ENCODE results near the gene RAPH1.

RAPH1 gene, protein sequence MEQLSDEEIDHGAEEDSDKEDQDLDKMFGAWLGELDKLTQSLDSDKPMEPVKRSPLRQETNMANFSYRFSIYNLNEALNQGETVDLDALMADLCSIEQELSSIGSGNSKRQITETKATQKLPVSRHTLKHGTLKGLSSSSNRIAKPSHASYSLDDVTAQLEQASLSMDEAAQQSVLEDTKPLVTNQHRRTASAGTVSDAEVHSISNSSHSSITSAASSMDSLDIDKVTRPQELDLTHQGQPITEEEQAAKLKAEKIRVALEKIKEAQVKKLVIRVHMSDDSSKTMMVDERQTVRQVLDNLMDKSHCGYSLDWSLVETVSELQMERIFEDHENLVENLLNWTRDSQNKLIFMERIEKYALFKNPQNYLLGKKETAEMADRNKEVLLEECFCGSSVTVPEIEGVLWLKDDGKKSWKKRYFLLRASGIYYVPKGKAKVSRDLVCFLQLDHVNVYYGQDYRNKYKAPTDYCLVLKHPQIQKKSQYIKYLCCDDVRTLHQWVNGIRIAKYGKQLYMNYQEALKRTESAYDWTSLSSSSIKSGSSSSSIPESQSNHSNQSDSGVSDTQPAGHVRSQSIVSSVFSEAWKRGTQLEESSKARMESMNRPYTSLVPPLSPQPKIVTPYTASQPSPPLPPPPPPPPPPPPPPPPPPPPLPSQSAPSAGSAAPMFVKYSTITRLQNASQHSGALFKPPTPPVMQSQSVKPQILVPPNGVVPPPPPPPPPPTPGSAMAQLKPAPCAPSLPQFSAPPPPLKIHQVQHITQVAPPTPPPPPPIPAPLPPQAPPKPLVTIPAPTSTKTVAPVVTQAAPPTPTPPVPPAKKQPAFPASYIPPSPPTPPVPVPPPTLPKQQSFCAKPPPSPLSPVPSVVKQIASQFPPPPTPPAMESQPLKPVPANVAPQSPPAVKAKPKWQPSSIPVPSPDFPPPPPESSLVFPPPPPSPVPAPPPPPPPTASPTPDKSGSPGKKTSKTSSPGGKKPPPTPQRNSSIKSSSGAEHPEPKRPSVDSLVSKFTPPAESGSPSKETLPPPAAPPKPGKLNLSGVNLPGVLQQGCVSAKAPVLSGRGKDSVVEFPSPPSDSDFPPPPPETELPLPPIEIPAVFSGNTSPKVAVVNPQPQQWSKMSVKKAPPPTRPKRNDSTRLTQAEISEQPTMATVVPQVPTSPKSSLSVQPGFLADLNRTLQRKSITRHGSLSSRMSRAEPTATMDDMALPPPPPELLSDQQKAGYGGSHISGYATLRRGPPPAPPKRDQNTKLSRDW

DNA sequence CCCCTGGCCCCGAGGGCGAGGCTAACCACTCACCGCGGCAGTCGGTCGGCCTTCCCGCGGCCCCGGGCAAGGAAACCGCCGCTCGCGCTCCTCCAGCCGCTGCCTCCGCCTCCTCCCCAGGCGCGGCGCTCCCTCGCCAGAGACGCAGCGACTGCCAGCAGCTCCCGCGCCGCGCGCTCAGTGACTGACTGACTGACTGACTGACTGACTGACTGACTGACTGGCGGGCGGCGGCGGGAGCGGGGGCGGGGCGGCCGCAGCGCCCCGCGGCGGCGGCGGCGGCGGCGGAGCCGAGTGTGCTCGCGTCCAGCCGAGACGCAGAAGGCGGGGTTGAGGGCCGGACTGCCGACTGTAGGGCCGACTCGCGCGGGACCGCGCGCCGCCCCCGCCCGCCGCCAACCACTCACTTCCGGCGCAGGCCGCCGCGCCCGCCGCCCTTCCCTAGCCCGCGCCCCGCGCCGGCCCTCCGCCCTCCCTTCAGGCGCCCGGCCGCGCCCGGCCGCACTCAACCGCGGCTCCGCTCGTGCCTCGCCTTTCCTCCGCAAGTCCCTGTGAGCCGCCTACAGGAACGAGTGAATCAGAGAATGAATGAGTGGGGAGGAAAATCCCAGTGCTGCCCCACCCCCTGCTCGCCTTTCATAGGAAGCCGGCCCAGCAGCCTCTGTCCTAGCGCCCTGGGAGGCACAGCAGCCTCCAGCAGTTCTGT lies at the start of gene RAPH1:
RAPH1 (minus strand) TSS at position 224 of the 706 bp plus-strand sequence. CDS start 39,948 bp downstream, outside the sequence.
- peak; percentile 89 for DNase-seq (ENCODE audit: low spot score)

DNA sequence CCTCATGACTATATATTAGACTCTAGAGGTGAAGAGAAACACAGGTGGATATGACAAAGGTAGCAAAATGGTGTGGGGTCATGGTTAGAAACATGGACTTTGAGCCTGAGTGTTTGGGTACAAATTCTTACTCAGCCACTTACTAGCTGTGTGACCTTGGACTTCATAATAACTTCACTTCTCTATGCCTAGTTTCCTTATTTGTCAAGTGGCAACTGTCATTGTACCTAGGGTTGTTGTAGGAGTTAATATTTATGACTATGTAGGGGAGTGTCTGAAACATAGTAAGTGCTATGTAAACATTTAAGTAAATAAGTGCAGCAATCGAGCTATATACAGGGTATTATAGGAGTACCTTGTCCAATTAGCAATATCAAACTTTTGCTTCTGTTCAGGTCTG lies 49.7 kb upstream of the RAPH1 start:
- DNase-seq (ENCODE audit: low spot score): no peak

DNA sequence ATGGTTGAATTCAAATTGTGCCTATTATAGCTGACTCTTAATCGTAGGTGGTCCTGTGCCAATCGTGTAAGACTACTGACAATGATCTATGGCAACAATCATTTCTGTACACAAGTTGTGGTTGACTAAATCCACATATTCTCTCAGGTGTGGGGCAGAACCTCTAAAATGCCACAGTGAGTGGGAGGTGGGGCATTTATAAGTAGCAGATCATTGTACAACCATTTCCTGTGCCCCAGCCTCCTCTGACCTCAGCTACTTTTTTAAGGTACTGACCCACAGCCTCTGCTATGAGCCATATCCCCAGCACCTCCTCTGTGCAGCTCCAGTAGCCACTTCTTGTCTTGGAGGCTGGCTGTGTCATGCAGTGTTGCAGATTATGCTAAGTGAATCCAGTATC lies 48.6 kb upstream of the RAPH1 start:
- DNase-seq (ENCODE audit: low spot score): peak; percentile 43

DNA sequence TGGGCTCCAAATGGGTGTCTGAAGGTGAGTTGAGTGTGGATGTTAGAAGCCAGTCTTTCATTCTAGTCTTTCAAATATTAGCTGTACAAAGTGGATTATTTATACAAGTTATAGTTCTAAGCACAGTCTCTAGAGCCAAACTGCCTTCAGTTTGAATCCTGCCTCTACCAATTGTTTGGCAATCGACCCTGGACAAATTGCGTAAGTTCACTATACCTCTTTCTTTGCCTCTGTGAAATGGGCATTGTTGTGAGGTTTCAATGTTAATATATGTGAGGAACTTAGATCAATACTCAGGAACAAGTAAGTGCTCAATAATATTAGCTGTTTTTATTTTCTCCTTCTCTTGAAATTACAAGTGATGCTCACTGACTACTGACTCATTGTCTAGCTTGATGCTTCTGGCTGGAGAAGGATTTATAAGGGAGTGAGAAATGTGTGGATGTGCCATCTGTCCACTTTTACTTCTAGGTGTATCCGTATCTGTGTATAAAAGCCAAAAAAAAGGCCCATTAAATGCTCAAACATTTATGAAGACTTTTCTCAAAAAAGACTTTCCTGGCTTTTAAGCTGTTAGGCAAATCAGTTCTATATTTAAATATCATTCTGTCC lies 48.1 kb upstream of the RAPH1 start:
- DNase-seq (ENCODE audit: low spot score): no peak

DNA sequence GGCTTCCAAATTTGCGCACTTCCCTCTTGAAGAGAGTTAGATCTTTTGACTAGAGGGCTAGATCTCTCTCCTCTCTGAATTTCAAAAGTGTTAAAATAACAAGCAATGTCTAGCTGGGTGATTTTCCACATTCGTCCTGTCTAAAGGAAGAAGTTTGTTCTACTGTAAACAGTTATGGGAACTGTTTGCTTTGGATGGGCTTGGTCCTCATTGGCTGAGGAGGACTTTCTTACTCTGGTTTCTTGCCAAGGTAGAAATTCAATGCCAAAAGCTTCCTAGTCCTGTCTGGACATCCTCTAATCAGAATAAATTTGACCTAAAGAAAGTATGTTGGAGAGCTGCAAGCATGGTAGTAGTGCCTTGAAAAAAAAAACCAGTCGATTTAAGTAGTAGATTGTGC lies 47.4 kb upstream of the RAPH1 start:
- DNase-seq (ENCODE audit: low spot score): no peak

DNA sequence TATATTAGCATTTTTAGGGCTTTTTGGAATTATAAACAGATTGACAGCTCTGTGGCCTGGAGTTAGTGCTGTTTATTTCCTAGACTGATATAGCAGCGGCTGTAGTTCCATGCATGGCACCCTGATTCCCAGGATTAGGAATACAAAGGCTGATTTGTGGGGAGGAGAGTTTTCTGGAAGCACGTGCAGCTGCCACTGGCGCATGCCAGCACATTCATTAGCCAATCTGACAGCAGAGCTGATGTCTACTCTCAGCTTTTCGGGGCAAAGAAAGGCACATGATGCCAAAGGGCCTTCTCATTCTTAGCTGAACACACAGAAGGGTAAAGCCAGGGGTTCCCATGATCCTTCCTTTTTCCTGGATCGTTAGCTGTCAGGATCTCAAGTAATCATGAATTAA lies 45.7 kb upstream of the RAPH1 start:
- DNase-seq (ENCODE audit: low spot score): no peak

DNA sequence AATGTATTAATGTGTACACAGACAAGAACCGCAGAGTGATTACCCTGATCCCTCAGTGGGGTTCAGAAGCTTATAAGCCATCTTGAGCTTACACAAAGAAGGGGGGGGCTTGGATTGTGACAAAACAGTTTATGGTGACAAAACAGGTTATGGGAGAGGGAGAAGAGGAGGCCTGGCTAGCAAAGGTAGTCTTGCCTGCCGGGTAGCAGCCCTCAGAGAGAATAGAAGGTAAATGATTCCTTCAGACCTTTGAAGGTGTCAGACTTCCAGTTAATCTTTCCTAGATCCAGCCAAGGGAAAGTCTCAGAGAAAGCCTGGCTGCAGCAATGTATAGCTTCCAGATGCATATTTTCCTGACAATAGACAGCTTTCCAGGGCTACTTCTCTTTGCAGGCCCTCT lies 44.6 kb upstream of the RAPH1 start:
- no peak for DNase-seq (ENCODE audit: low spot score)

DNA sequence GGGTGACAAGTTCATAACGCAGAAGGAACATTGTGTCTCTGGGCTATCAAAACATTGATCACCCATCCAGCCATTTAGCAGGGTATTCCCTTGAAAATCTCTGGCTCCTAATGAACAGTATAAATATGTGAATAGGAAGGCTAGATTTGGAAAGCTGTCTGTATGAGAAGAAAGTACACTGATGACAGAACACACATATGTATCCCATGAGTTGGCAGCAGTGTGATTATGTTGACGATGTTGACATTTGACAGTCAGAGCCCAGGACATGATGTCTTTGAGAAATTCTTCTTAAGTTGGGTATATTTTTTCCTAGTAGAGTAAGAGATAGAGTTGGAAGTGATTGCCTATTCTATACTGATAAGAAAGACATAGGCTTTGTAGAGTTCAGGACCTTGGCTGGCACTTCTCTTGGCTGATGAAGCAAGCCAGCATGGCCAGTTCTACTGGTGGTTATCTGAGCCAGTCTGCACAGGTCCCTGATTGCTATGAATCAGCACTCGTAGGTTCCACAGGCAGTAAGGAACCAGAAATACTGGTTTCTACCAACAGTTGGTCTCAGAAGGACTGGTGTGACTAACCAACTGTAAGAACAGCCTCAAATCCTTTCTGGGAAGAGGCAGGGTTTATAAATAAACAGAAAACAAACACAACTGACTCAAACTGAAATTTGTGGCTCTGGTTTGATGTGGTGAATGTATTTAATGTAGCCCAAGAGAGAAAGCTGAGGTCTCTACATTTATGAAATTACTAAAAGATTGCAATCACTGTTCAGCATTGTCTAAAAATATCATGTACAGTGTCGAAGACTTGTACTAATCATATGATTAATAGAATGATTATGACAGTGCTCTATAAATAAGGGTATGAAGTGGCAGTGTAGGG lies 43.9 kb upstream of the RAPH1 start:
- DNase-seq (ENCODE audit: low spot score): peak; percentile 31

DNA sequence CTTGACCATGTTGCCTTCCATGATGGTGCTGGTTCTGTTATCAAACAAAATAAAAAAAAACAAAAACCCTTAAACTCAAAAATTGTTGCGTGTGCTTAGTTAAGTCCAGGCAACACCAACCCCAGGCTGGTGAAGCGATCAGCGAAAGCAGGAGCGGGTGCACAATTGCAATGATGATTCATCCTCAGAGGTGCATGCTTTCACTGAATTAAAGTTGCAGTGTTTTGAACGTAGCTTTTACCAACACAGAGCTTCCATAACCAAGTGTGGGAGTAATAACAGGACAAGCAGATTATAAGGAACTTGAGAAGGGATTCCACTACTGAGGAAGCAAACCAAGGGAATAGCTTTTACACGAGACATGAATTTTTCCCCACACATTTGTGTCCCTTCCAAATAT lies 39.7 kb upstream of the RAPH1 start:
- DNase-seq (ENCODE audit: low spot score): no peak

DNA sequence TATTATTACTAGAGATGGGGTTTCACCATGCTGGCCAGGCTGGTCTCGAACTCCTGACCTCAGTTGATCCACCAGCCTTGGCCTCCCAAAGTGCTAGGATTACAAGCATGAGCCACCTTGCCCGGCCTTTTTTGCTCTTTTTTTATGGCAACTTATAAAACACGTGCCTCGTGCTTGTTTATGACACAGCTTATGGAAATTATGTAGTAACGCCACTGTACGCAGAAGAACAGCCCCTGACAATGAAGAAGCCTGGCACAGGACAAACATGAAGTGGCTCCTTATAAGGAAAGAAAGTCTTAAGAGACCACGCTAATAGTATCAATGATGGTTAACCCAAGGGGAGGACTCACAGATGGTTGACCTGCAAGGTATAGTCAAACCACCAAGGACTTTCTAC lies 37.2 kb upstream of the RAPH1 start:
- DNase-seq (ENCODE audit: low spot score): no peak

DNA sequence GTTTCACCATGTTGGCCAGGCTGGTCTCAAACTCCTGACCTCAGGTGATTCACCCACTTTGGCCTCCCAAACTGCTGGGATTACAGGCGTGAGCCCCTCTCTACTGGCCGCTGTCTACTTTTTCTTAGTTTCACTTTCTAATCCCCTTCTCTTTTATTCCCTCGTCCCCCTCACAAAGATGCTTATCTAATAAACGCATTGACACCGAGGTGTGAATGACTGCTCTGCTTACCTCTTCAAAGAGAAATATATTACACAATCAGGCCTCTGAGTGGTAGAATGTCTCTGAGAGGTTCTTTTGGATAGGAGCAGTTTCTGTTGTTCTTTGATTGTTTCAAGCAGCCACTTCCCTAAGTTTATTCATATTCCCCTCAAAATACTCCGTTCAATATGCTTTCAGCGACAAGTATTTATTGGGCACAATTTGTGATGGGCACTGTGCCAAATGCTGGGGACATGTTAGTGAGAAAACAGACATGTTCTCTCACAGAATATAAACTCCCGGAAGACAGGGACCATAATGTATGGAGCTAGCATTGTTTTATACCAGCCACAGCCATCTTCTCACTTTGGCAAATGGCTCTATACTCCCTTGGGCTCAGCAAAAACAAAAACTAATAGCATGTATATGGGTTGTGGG lies 34.7 kb upstream of the RAPH1 start:
- DNase-seq (ENCODE audit: low spot score): no peak

DNA sequence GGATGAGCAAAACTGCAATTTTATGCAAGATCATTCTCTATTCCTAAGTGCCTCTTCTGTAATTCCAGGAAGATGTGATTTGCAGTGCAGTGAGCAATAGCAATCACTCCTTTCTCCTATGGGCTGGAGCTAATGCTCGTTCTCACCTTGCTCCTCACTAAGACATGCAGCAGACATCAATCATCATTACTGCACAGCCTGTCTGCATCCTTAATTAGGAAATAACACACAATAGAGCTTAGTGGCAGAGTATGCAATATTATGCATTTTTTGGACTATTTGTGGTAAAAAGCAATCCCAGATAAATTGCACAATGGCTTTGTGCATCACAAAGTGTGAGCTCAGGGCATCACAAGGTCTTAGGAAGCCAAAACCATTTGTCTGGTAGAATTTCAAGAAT lies 32.6 kb upstream of the RAPH1 start:
- no peak for DNase-seq (ENCODE audit: low spot score)

DNA sequence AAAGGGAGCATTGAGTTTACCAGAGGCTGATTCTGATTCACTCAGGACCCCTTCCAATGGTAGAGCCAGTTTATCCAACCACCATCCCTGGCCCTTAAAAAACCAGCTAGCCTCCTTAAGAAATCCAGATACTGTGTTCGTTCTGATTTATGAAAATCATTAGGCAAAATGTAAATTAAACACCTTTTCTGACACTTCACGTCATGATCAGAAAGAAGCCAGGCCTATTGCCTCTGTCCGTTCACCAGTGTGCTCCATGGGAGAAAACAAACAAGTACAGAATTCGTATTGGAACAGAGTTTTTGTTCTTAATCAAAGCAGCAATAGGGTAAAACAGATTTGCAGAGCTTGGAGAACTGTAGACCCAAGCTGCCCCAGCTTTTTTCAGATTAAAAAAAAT lies 31.1 kb upstream of the RAPH1 start:
- DNase-seq (ENCODE audit: low spot score): no peak

DNA sequence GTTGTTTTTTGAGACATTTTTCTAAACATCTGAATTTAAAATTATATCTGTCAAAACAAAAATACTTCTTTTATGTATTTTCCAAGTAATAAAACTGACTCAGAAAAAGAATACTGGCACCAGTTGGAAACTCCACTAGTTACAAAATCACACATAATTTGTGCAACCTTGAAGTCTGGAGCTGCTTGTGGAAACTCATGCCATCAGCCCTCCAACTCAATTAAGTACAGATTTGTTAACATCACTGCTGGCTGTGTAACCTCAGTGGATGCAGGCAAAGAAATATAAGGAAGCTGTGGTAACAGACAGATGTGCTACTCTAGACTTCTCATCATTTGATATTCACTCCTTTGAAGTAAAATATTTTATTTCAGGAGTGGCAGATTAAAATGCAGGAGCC lies 30.0 kb upstream of the RAPH1 start:
- no peak for DNase-seq (ENCODE audit: low spot score)

DNA sequence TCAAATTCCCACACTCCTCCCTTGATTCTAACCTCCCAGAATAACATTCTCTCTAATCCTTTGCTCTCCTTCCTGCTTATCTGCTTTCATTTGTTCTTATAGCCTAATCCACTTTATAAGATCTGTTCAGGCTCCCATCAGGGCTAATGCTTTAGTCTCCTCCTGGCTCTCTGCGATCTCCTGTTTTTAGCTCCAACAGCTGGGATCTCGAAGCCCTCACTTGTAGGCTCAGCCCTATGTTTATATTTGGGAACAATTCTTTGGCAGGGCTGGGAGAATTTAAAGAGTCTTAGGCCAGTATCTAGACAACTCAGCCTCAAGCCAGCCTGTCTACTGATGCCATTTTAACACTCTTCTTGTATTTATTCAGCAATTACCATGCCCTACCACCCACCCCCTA lies 27.2 kb upstream of the RAPH1 start:
- DNase-seq (ENCODE audit: low spot score): no peak

DNA sequence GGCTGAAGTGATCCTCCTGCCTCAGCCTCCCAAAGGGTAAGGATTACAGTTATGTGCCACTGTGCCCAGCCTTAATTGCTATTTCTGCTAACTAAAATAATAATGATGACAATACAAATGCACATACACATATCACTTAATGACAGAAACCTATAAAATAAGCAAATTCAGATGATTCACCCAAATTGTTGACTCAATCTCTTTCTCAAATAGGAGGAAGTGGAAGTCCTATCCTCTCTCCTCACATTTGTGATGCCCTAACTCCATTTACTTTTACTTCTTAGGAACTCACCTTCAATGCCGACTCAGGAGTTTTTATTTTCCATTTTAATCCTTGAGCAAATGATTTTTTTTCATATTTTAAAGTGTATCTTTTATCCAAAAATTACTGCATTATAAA lies 24.5 kb upstream of the RAPH1 start:
- DNase-seq (ENCODE audit: low spot score): no peak

DNA sequence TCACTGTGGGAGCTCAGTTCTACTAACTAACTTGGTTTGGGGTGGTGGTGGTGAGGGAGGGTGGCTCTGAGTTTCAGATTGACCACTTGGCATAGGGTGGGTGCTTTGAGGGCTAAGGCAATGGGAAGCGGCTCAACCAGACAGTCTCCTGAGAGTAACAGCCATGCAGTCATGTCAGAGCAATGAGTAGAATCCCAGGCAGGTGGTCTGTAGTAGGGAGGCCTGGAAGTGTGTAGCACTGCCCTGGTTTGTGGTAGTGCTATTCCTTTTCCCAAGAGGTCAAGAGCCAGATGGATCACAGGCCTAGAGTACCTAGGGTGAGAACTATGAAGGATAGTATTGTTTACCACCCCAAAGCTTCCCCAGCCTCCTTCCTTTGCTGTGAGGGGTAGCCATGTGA lies 18.7 kb upstream of the RAPH1 start:
- DNase-seq (ENCODE audit: low spot score): no peak

DNA sequence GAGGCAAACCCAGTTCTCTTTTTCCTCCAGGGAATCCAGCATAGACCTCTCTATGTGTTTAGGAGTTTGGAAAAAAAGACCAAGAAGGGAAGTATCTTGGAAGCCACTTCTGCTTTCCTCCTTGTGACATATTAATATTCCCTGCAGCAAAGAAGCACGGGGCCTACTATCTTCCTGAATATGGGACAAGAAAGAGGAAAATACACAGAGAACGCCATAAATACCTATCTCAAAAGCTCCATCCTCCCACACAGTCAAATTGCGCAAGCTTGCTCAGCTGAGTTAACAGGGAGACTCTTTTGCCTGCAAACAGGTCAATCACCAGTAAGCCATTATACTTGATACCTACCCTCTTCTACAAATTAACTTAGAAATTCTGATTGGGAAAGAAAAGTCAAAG lies 16.7 kb upstream of the RAPH1 start:
- no peak for DNase-seq (ENCODE audit: low spot score)

DNA sequence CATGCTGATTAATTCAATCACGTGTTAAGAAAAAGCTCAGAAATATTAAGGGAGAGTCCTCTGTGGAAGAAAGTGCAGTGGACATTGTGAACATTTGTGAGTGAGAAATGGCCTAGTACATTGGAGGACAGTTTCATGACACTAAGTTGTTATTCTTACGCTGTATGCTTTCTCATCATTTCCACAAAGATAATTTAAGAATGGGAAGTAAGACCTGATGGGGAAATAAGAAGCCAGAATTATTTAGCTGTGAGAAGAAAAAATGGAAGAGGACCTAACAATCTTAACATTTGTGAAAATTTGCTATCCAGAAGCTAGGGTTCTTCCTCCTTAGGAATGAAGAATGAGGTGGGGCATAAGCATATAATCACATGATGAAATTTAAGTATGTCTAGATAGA lies 15.2 kb upstream of the RAPH1 start:
- DNase-seq (ENCODE audit: low spot score): no peak

DNA sequence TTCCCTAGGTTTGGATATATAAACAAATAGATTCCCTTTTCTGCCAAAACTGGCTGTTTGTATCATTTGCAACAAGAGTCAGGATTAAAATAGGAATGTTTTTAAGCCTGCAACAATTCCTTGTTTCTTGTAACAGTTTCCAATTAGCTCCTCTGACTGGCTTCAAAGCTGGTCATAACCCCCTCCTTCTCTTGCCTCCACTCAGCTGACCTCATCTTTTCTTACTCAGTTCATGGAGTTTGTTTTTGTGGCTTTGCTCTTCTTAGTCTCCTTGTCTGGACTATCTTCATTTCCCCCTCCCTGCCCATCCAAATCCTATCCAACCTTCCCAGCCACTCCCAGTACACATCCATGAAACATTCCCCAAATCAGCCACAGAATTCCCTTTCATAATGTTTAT lies 14.3 kb upstream of the RAPH1 start:
- no peak for DNase-seq (ENCODE audit: low spot score)

Data from RKO (cell line).